Thyroid gland (tissue), 4 donors: ENCODE data around the gene RAET1E. TPM values are rescaled to one million over a fixed set of nuclear protein-coding genes. Genes with fewer than 3 reads are reported as not detected.
A peak's percentile ranks its signal among the peaks of the same experiment; 100 is the strongest.

ENCODE experiments used
- DNase-seq, 2 donors: peaks; one replicate each; pipeline ENCODE4 v3.0.0-alpha.2; 2019
- H3K27ac ChIP-seq, 3 donors: fragments of 200-600 bp; sonication (generic); 1 replicate in 2 of 3; 2 replicates in 1 of 3; pipeline ENCODE4 v1.5.1; 2016 to 2019; ENCODE audit warnings: mild to moderate bottlenecking in 1 of 3, moderate library complexity in 1 of 3
- H3K27me3 ChIP-seq: fragments of 200-600 bp; sonication (generic); one replicate; pipeline ENCODE4 v1.5.1; 2019
- H3K36me3 ChIP-seq, 2 donors: fragments of 200-600 bp; sonication (generic); one replicate each; pipeline ENCODE4 v1.5.1; 2016 to 2019
- H3K4me1 ChIP-seq, 2 donors: fragments of 200-600 bp; sonication (generic); one replicate each; pipeline ENCODE4 v1.5.1; 2017 to 2019
- H3K4me3 ChIP-seq, 3 donors: fragments of 200-600 bp; sonication (generic); replicated peaks in 1 of 3; 1 replicate in 2 of 3; 2 replicates in 1 of 3; pipeline ENCODE4 v1.5.1; 2016; ENCODE audit warnings: mild to moderate bottlenecking in 1 of 3
- H3K9me3 ChIP-seq: fragments of 200-600 bp; sonication (generic); one replicate; pipeline ENCODE4 v1.5.1; 2017
- CTCF ChIP-seq, 6 experiments: fragments of 200-600 bp in 3 of 6; fragments of 450-650 bp in 3 of 6; sonication (generic) in 3 of 6; IDR thresholded peaks; one replicate each; pipeline ENCODE4 v1.5.1; 2016 to 2019; ENCODE audit warnings: antibody characterized with exemption in 6 of 6, mild to moderate bottlenecking in 2 of 6, inconsistent platforms in 1 of 6, moderate library complexity in 1 of 6
- POLR2A ChIP-seq, 2 donors: fragments of 450-650 bp; IDR thresholded peaks; one replicate each; pipeline ENCODE4 v1.6.1; 2017; ENCODE audit warnings: antibody characterized with exemption in 2 of 2, mild to moderate bottlenecking in 2 of 2, moderate library complexity in 1 of 2
- WGBS, 2 donors: methylation state at CpG; one replicate each; pipeline ENCODE4 v1.1.5; 2017; 5-methylcytosine and 5-hydroxymethylcytosine counted together
- intact Hi-C: fragments of 100-400 bp; cut with DNase I; formaldehyde crosslinking; loops from one replicate; pipeline ENCODE4 v1.15.1; 2023
- total RNA-seq, 4 donors: library from RNA; depleted of rRNA; stranded (reverse); fragments of >200 nt; gene quantifications; one replicate each; pipeline ENCODE4 v1.2.3, GENCODE V29; 2016

The RAET1E gene
- total RNA-seq, 4 donors from 2014 or later = 1.7 TPM; not detected in 3

GRCh38 chr6:149891259-149891658 is 6.7 kb downstream of the RAET1E start:
- TF ChIP-seq CTCF (IDR thresholded peaks at IDR 0.05) (no peak), POLR2A (IDR thresholded peaks at IDR 0.05) (no peak)
- Histone ChIP-seq H3K4me1 (peaks cover 9 to 20% of the 10 kb centered on the region in 2 donors), H3K4me3 (no peak overlapping the region), H3K27ac (no peak overlapping the region), H3K27me3 (no peaks in the 10 kb centered on the region), H3K36me3 (no peaks in the 10 kb centered on the region), H3K9me3 (no peaks in the 10 kb centered on the region)
- intact Hi-C loops = no loop called here
- 80 to 85% methylated on average over 3 of the region's 3 CpGs for WGBS, 2 donors
- no peak for DNase-seq

- no peak for DNase-seq
- Histone ChIP-seq H3K27me3 (no peaks in the 10 kb centered on the region), H3K4me3 (no peak overlapping the region), H3K36me3 (no peaks in the 10 kb centered on the region), H3K27ac (no peak overlapping the region), H3K9me3 (no peaks in the 10 kb centered on the region), H3K4me1 (peaks cover 6 to 13% of the 10 kb centered on the region in 2 donors)
- 74 to 89% methylated on average over 6 of the region's 6 CpGs for WGBS, 2 donors
- intact Hi-C loops = no loop called here
- TF ChIP-seq CTCF (IDR thresholded peaks at IDR 0.05) (no peak), POLR2A (IDR thresholded peaks at IDR 0.05) (no peak)
Measured at GRCh38 chr6:149890629-149891045, 7.3 kb downstream of the RAET1E start.

- Histone ChIP-seq H3K4me1 (peaks cover 2 to 3% of the 10 kb centered on the region in 2 donors), H3K36me3 (no peaks in the 10 kb centered on the region), H3K27me3 (no peaks in the 10 kb centered on the region), H3K27ac (no peak overlapping the region), H3K4me3 (no peak overlapping the region), H3K9me3 (no peaks in the 10 kb centered on the region)
- TF ChIP-seq CTCF (IDR thresholded peaks at IDR 0.05) (no peak), POLR2A (IDR thresholded peaks at IDR 0.05) (no peak)
- peak in 1 of 2 donors; percentile 23 for DNase-seq
- intact Hi-C loops = no loop called here
- WGBS, 2 donors = 45 to 57% methylated on average over 7 of the region's 7 CpGs
Measured at GRCh38 chr6:149889326-149889725, 8.6 kb downstream of the RAET1E start.

GRCh38 chr6:149888659-149889058 is 9.3 kb downstream of the RAET1E start:
- H3K4me3 ChIP-seq = no peak overlapping the region
- WGBS, 2 donors = 52 to 62% methylated on average over 1 of the region's 1 CpG
- no peaks in the 10 kb centered on the region for H3K9me3 ChIP-seq
- intact Hi-C loops = no loop called here
- TF ChIP-seq CTCF (IDR thresholded peaks at IDR 0.05) = no peak
- TF ChIP-seq POLR2A (IDR thresholded peaks at IDR 0.05) = no peak
- H3K27me3 ChIP-seq = no peaks in the 10 kb centered on the region
- DNase-seq = peak; percentile 38 to 47
- no peak overlapping the region for H3K27ac ChIP-seq
- no peaks in the 10 kb centered on the region for H3K36me3 ChIP-seq
- peaks cover 3 to 6% of the 10 kb centered on the region in 2 donors for H3K4me1 ChIP-seq

- TF ChIP-seq CTCF (IDR thresholded peaks at IDR 0.05) (no peak), POLR2A (IDR thresholded peaks at IDR 0.05) (no peak)
- no peak overlapping the region for H3K4me3 ChIP-seq
- H3K27ac ChIP-seq = no peak overlapping the region
- WGBS, 2 donors = 86 to 90% methylated on average over 9 of the region's 9 CpGs
- no peaks in the 10 kb centered on the region for H3K27me3 ChIP-seq
- H3K9me3 ChIP-seq = no peaks in the 10 kb centered on the region
- DNase-seq = no peak
- intact Hi-C loops = no loop called here
- peaks cover 3 to 6% of the 10 kb centered on the region in 2 donors for H3K4me1 ChIP-seq
- no peaks in the 10 kb centered on the region for H3K36me3 ChIP-seq
Measured at GRCh38 chr6:149888093-149888492, 9.8 kb downstream of the RAET1E start.
